Measurements from ENCODE around the gene PRKN. TPM values are rescaled to one million over a fixed set of nuclear protein-coding genes. Genes with fewer than 3 reads are reported as not detected.

Gene PRKN
- total and polyA plus RNA-seq, 9 of the 15 experiments (the other 6 are each of a cell fraction or from before 2014, with no cell fraction given): 0.03 to 0.96 (median 0.15) TPM; not detected in 2

GRCh38 chr6:161363286-161363685, 1364.3 kb downstream of the PRKN start:
- ATAC-seq (no peak), DNase-seq (ENCODE audit: extremely low read depth in 1 of 4, low spot score in 3 of 4) (no peak), FAIRE-seq (no peak)
- intact Hi-C loops (cut with micrococcal nuclease): no loop called here
- in situ Hi-C loops (cut with MboI): no loop called here
- BruUV-seq (replicated peaks): no TSS peak
- H3K9ac ChIP-seq (ENCODE audit: insufficient read depth in 1 of 2, low read depth in 2 of 2, low read length in 2 of 2): no peak overlapping the region
- no peaks in the 10 kb centered on the region for H4K20me1 ChIP-seq (replicated peaks; ENCODE audit: control insufficient read depth, insufficient read depth, low read length)
- no peaks in the 10 kb centered on the region for H3K9me1 ChIP-seq (ENCODE audit: control insufficient read depth, insufficient read depth, low read length)
- ChIA-PET POLR2A (interaction anchor here (0.7 kb wide), 1 partner anchor 10 kb away, joined by 3 read pairs; no protein-coding TSS in a partner anchor), CTCF (ENCODE audit: low intra/inter-chr PET ratio) (no interaction called here)
- no peak overlapping the region for H3K4me2 ChIP-seq (ENCODE audit: insufficient read depth, low read length)
- H2AFZ ChIP-seq (ENCODE audit: low read depth, low read length): no peak overlapping the region
- peaks cover 12% of the 10 kb centered on the region for H3K9me3 ChIP-seq (replicated peaks; ENCODE audit: control insufficient read depth, insufficient read depth, low read depth, low read length)
- H3K36me3 ChIP-seq (ENCODE audit: control insufficient read depth, insufficient read depth, low read length): no peaks in the 10 kb centered on the region
- H3K4me3 ChIP-seq: no peak overlapping the region
- H3K27me3 ChIP-seq (ENCODE audit: control insufficient read depth in 2 of 2, insufficient read depth in 2 of 2, low read length in 2 of 2): no peaks in the 10 kb centered on the region
- no peaks in the 10 kb centered on the region for H3K79me2 ChIP-seq (ENCODE audit: control insufficient read depth, insufficient read depth, low read length)
- H3K4me1 ChIP-seq (replicated peaks in 1 of 2; ENCODE audit: control insufficient read depth in 2 of 2, insufficient read depth in 2 of 2, low read length in 2 of 2): peaks cover 0 to 3% of the 10 kb centered on the region in 2 experiments; a peak in 2 of 5 replicates
- no peak overlapping the region for H3K27ac ChIP-seq (ENCODE audit: extremely low read depth, low read depth, low read length)
- TF ChIP-seq CREB5 (CRISPR knock-in tag; IDR thresholded peaks at IDR 0.05): no peak
- no peak for TF ChIP-seq ZNF134 (CRISPR knock-in tag; conservative IDR thresholded peaks at IDR 0.05)
- no peak for TF ChIP-seq UBTF (IDR thresholded peaks at IDR 0.05; ENCODE audit: borderline replicate concordance in 1 of 2, low read depth in 2 of 2, low read length in 2 of 2)
- TF ChIP-seq HMG20B (CRISPR knock-in tag; IDR thresholded peaks at IDR 0.05): no peak
- no peak for TF ChIP-seq TAL1 (IDR thresholded peaks at IDR 0.05)
- peak; percentile 56; the same call in 1 of the 2 replicates for TF ChIP-seq BCOR (IDR thresholded peaks at IDR 0.05)
- TF ChIP-seq ZZZ3 (IDR thresholded peaks at IDR 0.05): no peak
- peak; percentile 85 for TF ChIP-seq ZNF280A (IDR thresholded peaks at IDR 0.05; ENCODE audit: low read depth, partially characterized antibody)
- TF ChIP-seq POLR3G (IDR thresholded peaks at IDR 0.05; ENCODE audit: extremely low read depth, insufficient read length, insufficient replicate concordance): no peak
- peak in 1 of 2 experiments; percentile 59; a peak in 2 of 4 replicates for TF ChIP-seq TRIM24 (IDR thresholded peaks at IDR 0.05)
- no peak for TF ChIP-seq GTF2B (IDR thresholded peaks at IDR 0.05; ENCODE audit: extremely low read depth, insufficient read length)
- no peak for TF ChIP-seq ZC3H11A (IDR thresholded peaks at IDR 0.05; ENCODE audit: low read depth, low read length)
- no peak for TF ChIP-seq PPARD (CRISPR knock-in tag; IDR thresholded peaks at IDR 0.05)
- TF ChIP-seq TRIM28 (IDR thresholded peaks at IDR 0.05): peak; percentile 83; the same call in 1 of the 2 replicates
- no peak for TF ChIP-seq MITF (IDR thresholded peaks at IDR 0.05)
- TF ChIP-seq RBM25 (IDR thresholded peaks at IDR 0.05; ENCODE audit: low read depth, low read length, severe bottlenecking): peak; percentile 43
- no peak for TF ChIP-seq RBBP5 (IDR thresholded peaks at IDR 0.05; ENCODE audit: borderline replicate concordance, insufficient read depth, low read length, poor library complexity, severe bottlenecking)
